Activated B cell treated with CpG ODN at 0.5 μM for 24 hours (primary cell): ENCODE measurements around the gene PPP2R2C. TPM values are rescaled to one million over a fixed set of nuclear protein-coding genes. Genes with fewer than 3 reads are reported as not detected.

Experiments used
- ATAC-seq: fragments of 200-7000 bp; cut with Tn5 transposase; one replicate; pipeline ENCODE4 v1.10.0; 2021; ENCODE audit warnings: low read depth, mild to moderate bottlenecking, moderate library complexity
- CTCF ChIA-PET: fragments of 350-600 bp; sonication (Branson Sonifier 250); formaldehyde crosslinking; loops from one replicate; lab custom pipeline; 2021; ENCODE audit warnings: antibody characterized with exemption; lab: Charles Lee
- POLR2A ChIA-PET: fragments of 350-600 bp; sonication (Branson Sonifier 250); formaldehyde crosslinking; loops from one replicate; lab custom pipeline; 2021; ENCODE audit warnings: antibody characterized with exemption; lab: Charles Lee
- DNase-seq: peaks from one replicate; pipeline ENCODE4 v3.0.0; 2022
- H3K27ac Mint-ChIP-seq: one replicate; pipeline ENCODE4 v1.8.0; 2020; ENCODE audit warnings: mixed read lengths
- H3K27me3 Mint-ChIP-seq: one replicate; pipeline ENCODE4 v1.8.0; 2021; ENCODE audit warnings: mixed read lengths
- H3K36me3 Mint-ChIP-seq: one replicate; pipeline ENCODE4 v1.8.0; 2021; ENCODE audit warnings: low read depth, mixed read lengths
- H3K4me1 Mint-ChIP-seq: one replicate; pipeline ENCODE4 v1.8.0; 2021; ENCODE audit warnings: mixed read lengths
- H3K4me3 Mint-ChIP-seq: one replicate; pipeline ENCODE4 v1.8.0; 2020; ENCODE audit warnings: mild to moderate bottlenecking, mixed read lengths
- H3K9me3 Mint-ChIP-seq: one replicate; pipeline ENCODE4 v1.8.0; 2020; ENCODE audit warnings: mixed read lengths
- intact Hi-C: fragments of 100-400 bp; cut with micrococcal nuclease; formaldehyde crosslinking; loops from one replicate; pipeline ENCODE4 v1.15.1; 2024
- total RNA-seq: library from RNA; stranded (reverse); gene quantifications from 2 replicates; pipeline ENCODE4 v1.2.3, GENCODE V29; 2022
- TF ChIP-seq, protein P1 (sequence below): fragments of 200-600 bp; IDR thresholded peaks from one replicate; pipeline ENCODE4 v1.8.0; 2022; ENCODE audit warnings: antibody characterized with exemption, mild to moderate bottlenecking

Gene PPP2R2C
- total RNA-seq, 1 donor from 2014 or later, result not detected

DNA sequence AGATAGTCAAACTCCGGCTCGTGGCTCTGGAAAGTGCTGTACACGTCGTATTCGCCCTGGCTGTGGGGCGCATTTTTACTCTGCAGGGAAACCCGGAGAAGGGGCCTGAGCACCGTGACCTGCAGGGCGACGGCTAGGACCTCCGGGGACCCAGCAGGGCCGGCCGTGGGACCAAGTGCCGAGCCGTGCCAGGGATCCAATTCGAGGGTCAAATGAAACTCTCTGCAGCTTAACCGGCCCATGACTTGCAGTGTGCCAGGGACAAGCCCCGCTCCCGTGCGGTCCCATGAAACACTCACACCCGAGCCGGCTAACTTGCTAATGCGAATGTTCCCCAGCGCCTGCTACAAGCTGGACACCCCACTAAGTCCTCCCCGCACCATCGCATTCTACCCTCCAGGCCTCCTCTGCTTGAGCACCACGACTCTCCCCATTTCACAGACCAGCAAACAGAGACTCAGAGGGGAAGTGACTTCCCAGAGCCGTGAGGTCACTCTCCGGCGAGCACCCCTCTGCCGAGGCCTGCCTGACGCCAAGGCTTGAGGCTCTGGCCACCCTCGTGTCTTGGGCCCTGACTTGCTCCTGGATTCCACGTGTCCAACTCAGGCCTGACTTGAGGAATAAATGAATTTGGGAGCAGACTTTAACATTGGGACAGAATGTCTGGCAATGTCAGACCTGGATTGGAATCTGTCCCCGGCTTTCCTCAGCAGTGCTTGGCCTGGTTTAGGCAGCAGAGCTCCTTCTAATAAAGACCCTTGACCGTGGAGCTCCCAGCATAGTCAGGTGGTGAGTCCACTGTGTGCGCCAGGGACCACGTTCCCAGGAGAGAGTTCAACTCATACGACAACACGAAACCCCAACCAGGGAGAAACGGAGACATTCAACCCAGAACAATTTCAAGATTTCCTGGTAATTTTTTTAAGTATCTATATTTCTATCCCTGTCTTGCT is 93.6 kb downstream of the PPP2R2C start:
- ChIA-PET POLR2A (no interaction called here), CTCF (no interaction called here)
- no peak for ATAC-seq
- intact Hi-C loops, result no loop called here
- TF ChIP-seq, protein P1, sequence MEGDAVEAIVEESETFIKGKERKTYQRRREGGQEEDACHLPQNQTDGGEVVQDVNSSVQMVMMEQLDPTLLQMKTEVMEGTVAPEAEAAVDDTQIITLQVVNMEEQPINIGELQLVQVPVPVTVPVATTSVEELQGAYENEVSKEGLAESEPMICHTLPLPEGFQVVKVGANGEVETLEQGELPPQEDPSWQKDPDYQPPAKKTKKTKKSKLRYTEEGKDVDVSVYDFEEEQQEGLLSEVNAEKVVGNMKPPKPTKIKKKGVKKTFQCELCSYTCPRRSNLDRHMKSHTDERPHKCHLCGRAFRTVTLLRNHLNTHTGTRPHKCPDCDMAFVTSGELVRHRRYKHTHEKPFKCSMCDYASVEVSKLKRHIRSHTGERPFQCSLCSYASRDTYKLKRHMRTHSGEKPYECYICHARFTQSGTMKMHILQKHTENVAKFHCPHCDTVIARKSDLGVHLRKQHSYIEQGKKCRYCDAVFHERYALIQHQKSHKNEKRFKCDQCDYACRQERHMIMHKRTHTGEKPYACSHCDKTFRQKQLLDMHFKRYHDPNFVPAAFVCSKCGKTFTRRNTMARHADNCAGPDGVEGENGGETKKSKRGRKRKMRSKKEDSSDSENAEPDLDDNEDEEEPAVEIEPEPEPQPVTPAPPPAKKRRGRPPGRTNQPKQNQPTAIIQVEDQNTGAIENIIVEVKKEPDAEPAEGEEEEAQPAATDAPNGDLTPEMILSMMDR, result no peak
- no peak for DNase-seq
- peaks cover 8% of the 10 kb centered on the region for H3K27me3 Mint-ChIP-seq
- no peak overlapping the region for H3K4me3 Mint-ChIP-seq
- no peaks in the 10 kb centered on the region for H3K4me1 Mint-ChIP-seq
- H3K9me3 Mint-ChIP-seq, result no peaks in the 10 kb centered on the region
- H3K36me3 Mint-ChIP-seq, result no peaks in the 10 kb centered on the region
- no peak overlapping the region for H3K27ac Mint-ChIP-seq

DNA sequence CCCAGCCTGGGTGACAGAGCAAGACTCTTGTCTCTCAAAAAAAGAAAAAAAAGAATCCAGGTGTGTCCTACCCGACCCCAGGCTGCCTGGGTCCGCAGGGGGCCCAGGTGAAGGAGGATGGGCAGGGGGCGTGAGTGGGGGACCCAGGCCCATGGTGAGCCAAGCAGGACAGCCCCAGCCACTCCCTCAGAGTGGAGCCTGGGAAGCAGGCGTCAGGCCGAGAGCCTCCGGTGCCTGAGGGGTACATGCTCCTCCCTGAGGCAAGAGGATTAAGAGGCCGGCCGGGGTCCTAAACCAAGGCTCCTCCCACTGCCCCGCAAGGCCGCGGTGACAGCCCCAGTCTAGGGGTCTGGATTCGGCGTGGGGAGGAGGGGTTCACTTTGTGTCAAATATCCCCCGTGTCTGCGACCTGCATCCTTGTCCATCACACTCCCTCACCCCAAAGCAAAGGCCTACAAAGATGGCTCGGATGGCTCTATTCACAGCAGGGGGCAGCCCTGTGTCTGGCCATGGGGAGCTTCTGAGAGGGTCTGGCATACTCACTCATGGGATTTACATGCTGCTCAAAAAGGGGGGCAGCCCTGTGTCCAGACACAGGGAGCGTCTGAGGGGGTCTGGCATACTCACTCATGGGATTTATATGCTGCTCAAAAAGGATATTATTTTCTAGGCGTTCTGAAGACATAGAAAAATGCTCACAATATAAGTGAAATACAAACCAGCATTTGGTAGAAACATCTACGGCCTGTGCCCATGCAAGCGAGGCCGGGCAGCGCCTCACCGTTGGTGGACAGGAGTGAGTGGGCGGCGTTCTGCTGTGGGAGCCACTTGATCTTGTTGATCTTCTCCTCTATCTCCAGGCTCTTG is 94.6 kb downstream of the PPP2R2C start:
- H3K4me3 Mint-ChIP-seq, result no peak overlapping the region
- ChIA-PET POLR2A (no interaction called here), CTCF (no interaction called here)
- ATAC-seq (no peak), DNase-seq (no peak)
- H3K27ac Mint-ChIP-seq, result no peak overlapping the region
- TF ChIP-seq, protein P1, result no peak
- H3K36me3 Mint-ChIP-seq, result no peaks in the 10 kb centered on the region
- intact Hi-C loops, result no loop called here
- H3K4me1 Mint-ChIP-seq, result no peaks in the 10 kb centered on the region
- H3K9me3 Mint-ChIP-seq, result no peaks in the 10 kb centered on the region
- peaks cover 8% of the 10 kb centered on the region for H3K27me3 Mint-ChIP-seq

DNA sequence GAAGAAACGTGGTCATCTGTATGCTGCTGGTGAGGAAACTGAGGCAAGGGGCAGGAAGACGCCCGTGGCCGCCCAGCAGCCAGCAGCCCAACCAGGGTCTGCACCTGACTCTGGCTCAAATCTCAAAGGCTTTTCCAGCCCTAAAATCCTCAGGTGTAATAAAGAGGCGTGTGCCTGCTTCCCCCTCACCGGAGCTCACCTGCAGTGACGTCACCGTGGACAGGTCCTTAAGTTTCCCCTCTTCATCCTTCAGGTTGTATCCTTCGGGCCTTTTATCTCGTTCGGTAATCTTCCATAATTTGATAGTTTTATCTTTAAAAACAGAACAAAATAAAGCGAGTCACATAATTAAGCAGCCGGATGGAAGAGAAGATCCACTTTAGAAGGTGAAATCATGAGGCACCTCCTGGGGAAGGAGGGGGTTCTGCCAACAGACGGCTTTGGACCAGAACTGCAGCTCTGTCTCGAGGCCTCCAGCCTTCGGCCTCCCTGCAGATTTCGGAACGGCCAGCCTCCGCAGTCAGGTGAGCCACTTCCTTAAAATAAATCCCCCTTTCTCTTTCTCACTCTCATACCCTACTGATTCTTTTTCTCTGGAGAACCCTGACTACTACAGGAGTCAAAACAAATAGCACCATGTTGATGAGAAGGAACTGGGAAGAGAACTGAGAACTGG is 96.7 kb downstream of the PPP2R2C start:
- Mint-ChIP-seq H3K27ac (no peak overlapping the region), H3K4me1 (no peaks in the 10 kb centered on the region), H3K4me3 (no peak overlapping the region)

DNA sequence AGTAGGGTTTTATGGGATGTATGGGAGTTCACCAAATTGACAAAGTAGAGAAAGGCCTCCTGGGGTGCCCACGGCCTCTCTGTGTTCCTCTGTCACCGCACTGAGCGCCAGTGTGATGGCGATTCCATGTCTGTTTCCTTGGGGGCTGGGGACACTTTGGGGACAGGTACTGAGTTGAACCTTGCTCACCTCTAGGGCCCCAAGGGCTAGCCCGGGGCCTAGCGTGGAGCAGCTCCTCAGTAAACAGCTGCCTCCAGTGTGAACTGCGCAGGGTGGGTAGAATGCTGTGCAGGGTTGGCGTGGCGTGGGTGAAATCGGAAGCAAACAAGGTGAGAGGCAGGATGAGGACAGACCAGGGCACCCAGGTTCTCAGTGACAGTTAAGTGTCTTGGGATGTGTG is 97.8 kb downstream of the PPP2R2C start:
- ChIA-PET POLR2A (no interaction called here), CTCF (no interaction called here)
- H3K9me3 Mint-ChIP-seq, result no peaks in the 10 kb centered on the region
- H3K4me3 Mint-ChIP-seq, result no peak overlapping the region
- peaks cover 4% of the 10 kb centered on the region for H3K27me3 Mint-ChIP-seq
- ATAC-seq (no peak), DNase-seq (no peak)
- TF ChIP-seq, protein P1, result no peak
- H3K4me1 Mint-ChIP-seq, result no peaks in the 10 kb centered on the region
- H3K27ac Mint-ChIP-seq, result no peak overlapping the region
- intact Hi-C loops, result no loop called here
- no peaks in the 10 kb centered on the region for H3K36me3 Mint-ChIP-seq

More for the DNA sequence above, 96.7 kb downstream of the PPP2R2C start:
- intact Hi-C loops, result no loop called here
- DNase-seq (no peak), ATAC-seq (no peak)
- TF ChIP-seq, protein P1, result no peak
- H3K36me3 Mint-ChIP-seq, result no peaks in the 10 kb centered on the region
- H3K27me3 Mint-ChIP-seq, result peaks cover 4% of the 10 kb centered on the region
- POLR2A ChIA-PET, result no interaction called here
- CTCF ChIA-PET, result no interaction called here
- no peaks in the 10 kb centered on the region for H3K9me3 Mint-ChIP-seq
